Endodermal cell (in vitro differentiated cells): ENCODE data around the gene DISP3. TPM values are rescaled to one million over a fixed set of nuclear protein-coding genes. Genes with fewer than 3 reads are reported as not detected.

Experiments
- DNase-seq: peaks from one replicate; pipeline ENCODE4 v3.0.0-alpha.2; 2017
- H3K27ac ChIP-seq: 2 replicates; pipeline ENCODE4 v1.5.1; 2013; ENCODE audit warnings: mild to moderate bottlenecking, low read depth, low read length, moderate library complexity
- H3K27me3 ChIP-seq: 2 replicates; pipeline ENCODE4 v1.6.1; 2013; ENCODE audit warnings: mild to moderate bottlenecking, low read length, moderate library complexity; ENCODE audit not compliant: insufficient read depth, control insufficient read depth, poor library complexity, severe bottlenecking
- H3K36me3 ChIP-seq: 2 replicates; pipeline ENCODE4 v1.7.0; 2013; ENCODE audit warnings: mild to moderate bottlenecking, low read length, moderate library complexity; ENCODE audit not compliant: control insufficient read depth, insufficient read depth
- H3K4me1 ChIP-seq: one replicate; pipeline ENCODE4 v1.7.0; 2013; ENCODE audit warnings: low read length; ENCODE audit not compliant: control insufficient read depth, insufficient read depth
- H3K4me3 ChIP-seq: 2 replicates; pipeline ENCODE4 v1.5.1; 2013; ENCODE audit warnings: mild to moderate bottlenecking, low read length, moderate library complexity
- H3K9ac ChIP-seq: 2 replicates; pipeline ENCODE4 v1.6.1; 2013; ENCODE audit warnings: mild to moderate bottlenecking, low read length, moderate library complexity; ENCODE audit not compliant: poor library complexity, severe bottlenecking; ENCODE audit errors: extremely low read depth
- H3K9me3 ChIP-seq: 2 replicates; pipeline ENCODE4 v1.6.1; 2013; ENCODE audit warnings: mild to moderate bottlenecking, low read length, moderate library complexity; ENCODE audit not compliant: control insufficient read depth
- H3K27ac Mint-ChIP-seq: 2 replicates; pipeline ENCODE4 v1.8.0; 2020; ENCODE audit warnings: mixed read lengths
- H3K27me3 Mint-ChIP-seq: 2 replicates; pipeline ENCODE4 v1.8.0; 2021; ENCODE audit warnings: mild to moderate bottlenecking, mixed read lengths; ENCODE audit not compliant: insufficient read depth
- H3K36me3 Mint-ChIP-seq: 2 replicates; pipeline ENCODE4 v1.8.0; 2020; ENCODE audit warnings: low read depth, mixed read lengths
- H3K4me1 Mint-ChIP-seq: 2 replicates; pipeline ENCODE4 v1.8.0; 2020; ENCODE audit warnings: mixed read lengths
- H3K4me3 Mint-ChIP-seq: 2 replicates; pipeline ENCODE4 v1.8.0; 2020; ENCODE audit warnings: mild to moderate bottlenecking, moderate library complexity, mixed read lengths
- H3K9me3 Mint-ChIP-seq: 2 replicates; pipeline ENCODE4 v1.8.0; 2020; ENCODE audit warnings: mild to moderate bottlenecking, mixed read lengths
- WGBS, 2 experiments: methylation state at CpG; one replicate each; pipeline versions ENCODE4 v1.1.5 to v1.1.7; 2013; ENCODE audit warnings: missing lambda C conversion rate in 2 of 2, mixed read lengths in 1 of 2; ENCODE audit not compliant: insufficient coverage in 1 of 2, insufficient read length in 1 of 2; 5-methylcytosine and 5-hydroxymethylcytosine counted together
- total RNA-seq, 2 donors: library from RNA; stranded (reverse); fragmentation: NEBNext Ultra II Directional in 1 of 2; extraction: Animal tissue kit (Norgen Biotek cat#: 25700) in 1 of 2; gene quantifications; 2 replicates in 1 of 2; 3 replicates in 1 of 2; pipeline ENCODE4 v1.2.1, GENCODE V29; 2021
- TF ChIP-seq, protein P1 (sequence below): fragments of 200-600 bp; sonication (generic); conservative IDR thresholded peaks from 2 replicates; pipeline ENCODE4 v1.5.0; 2021; ENCODE audit warnings: antibody characterized with exemption, mild to moderate bottlenecking

DISP3 gene
- total RNA-seq, 2 donors from 2014 or later: 9.6 to 11.6 TPM

- peaks cover 7% of the 10 kb centered on the region for H3K27me3 Mint-ChIP-seq
Observed at GRCh38 chr1:11443043-11443442, 35.9 kb upstream of the DISP3 start.

DNA sequence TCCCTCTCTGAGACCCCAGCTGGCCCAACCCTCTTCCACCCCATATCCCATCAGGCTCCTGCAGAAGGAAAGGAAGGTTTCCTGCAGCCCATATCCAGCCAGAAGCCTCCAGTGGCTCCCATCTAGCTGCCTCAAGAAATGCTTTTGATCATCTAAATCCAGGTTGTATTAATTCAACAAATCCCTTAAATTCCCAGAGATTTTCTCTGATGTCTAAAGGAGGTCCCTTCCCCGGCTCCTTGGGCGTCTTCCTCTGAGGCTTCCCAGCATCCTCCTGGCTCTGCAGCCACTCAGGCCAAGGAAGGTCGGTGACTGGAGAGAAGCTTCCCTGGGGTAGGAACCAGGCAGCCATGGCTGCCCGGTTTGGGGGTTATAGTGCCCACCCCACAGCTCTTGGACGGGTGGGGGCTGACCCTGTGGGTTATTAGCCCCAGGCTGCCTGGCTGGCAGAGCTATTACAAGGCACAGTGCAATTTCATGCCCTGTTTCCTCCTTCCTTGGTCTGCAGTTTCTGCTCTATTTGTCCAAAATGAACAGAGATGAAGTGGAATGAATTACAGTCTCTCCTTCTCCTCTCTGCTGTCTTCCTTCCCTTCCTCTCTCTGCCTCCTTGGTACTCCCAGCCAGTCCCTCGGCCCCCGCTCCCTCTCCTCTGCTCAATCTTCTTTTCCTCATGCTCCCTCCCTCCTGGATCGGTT, 34.8 kb upstream of the DISP3 start:
- H3K4me1 ChIP-seq: no peaks in the 10 kb centered on the region
- TF ChIP-seq, protein P1, sequence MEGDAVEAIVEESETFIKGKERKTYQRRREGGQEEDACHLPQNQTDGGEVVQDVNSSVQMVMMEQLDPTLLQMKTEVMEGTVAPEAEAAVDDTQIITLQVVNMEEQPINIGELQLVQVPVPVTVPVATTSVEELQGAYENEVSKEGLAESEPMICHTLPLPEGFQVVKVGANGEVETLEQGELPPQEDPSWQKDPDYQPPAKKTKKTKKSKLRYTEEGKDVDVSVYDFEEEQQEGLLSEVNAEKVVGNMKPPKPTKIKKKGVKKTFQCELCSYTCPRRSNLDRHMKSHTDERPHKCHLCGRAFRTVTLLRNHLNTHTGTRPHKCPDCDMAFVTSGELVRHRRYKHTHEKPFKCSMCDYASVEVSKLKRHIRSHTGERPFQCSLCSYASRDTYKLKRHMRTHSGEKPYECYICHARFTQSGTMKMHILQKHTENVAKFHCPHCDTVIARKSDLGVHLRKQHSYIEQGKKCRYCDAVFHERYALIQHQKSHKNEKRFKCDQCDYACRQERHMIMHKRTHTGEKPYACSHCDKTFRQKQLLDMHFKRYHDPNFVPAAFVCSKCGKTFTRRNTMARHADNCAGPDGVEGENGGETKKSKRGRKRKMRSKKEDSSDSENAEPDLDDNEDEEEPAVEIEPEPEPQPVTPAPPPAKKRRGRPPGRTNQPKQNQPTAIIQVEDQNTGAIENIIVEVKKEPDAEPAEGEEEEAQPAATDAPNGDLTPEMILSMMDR: no peak
- Mint-ChIP-seq H3K36me3 (no peaks in the 10 kb centered on the region), H3K27me3 (peaks cover 5% of the 10 kb centered on the region), H3K4me3 (no peak overlapping the region), H3K9me3 (no peaks in the 10 kb centered on the region), H3K27ac (no peak overlapping the region), H3K4me1 (peaks cover 4% of the 10 kb centered on the region)
- no peak overlapping the region for H3K9ac ChIP-seq
- DNase-seq: no peak
- no peak overlapping the region for H3K4me3 ChIP-seq
- H3K27ac ChIP-seq: no peak overlapping the region
- 77 to 80% methylated on average over 8 of the region's 8 CpGs for WGBS, 2 experiments
- H3K36me3 ChIP-seq: no peaks in the 10 kb centered on the region
- no peaks in the 10 kb centered on the region for H3K9me3 ChIP-seq
- H3K27me3 ChIP-seq: no peaks in the 10 kb centered on the region

More at GRCh38 chr1:11443043-11443442, 35.9 kb upstream of the DISP3 start:
- Mint-ChIP-seq H3K4me3 (no peak overlapping the region), H3K4me1 (peaks cover 4% of the 10 kb centered on the region), H3K36me3 (no peaks in the 10 kb centered on the region), H3K9me3 (no peaks in the 10 kb centered on the region), H3K27ac (no peak overlapping the region)
- WGBS, 2 experiments: 91% methylated on average over 1 of the region's 1 CpG; no CpG with 5 or more reads in 1 of the 2 experiments
- Histone ChIP-seq H3K27ac (no peak overlapping the region), H3K4me1 (no peaks in the 10 kb centered on the region), H3K9me3 (no peaks in the 10 kb centered on the region), H3K4me3 (no peak overlapping the region), H3K36me3 (no peaks in the 10 kb centered on the region), H3K9ac (no peak overlapping the region), H3K27me3 (no peaks in the 10 kb centered on the region)
- TF ChIP-seq, protein P1: no peak
- no peak for DNase-seq

DNA sequence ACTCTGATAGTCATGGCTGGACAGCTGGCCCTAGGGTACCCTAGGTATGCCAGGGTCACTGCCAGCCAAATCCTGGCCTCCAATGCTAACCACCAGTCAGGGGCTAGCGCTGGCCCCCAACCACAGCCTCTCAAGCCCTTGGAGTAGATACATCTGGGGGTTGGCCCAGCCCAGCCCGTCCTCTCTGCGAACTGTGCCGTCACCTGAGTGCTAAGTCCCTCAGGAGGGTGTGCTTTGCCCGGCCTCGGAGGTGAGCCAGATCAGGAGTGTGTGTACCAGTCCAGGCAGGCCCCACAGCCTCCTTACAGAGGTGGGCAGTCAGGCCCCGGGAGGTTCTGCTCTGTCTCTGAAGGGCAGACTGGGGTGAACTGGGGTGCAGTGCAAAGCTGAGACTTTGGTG, 34.0 kb upstream of the DISP3 start:
- TF ChIP-seq, protein P1: no peak
- H3K9ac ChIP-seq: no peak overlapping the region
- H3K9me3 Mint-ChIP-seq: no peaks in the 10 kb centered on the region
- DNase-seq: no peak
- no peaks in the 10 kb centered on the region for H3K36me3 Mint-ChIP-seq
- WGBS, 2 experiments: 89 to 96% methylated on average over 4 to 7 of the region's 7 CpGs
- no peaks in the 10 kb centered on the region for H3K36me3 ChIP-seq
- no peak overlapping the region for H3K4me3 ChIP-seq
- H3K27me3 ChIP-seq: no peaks in the 10 kb centered on the region
- H3K27ac Mint-ChIP-seq: no peak overlapping the region
- H3K4me1 Mint-ChIP-seq: peaks cover 4% of the 10 kb centered on the region
- no peaks in the 10 kb centered on the region for H3K9me3 ChIP-seq
- H3K4me3 Mint-ChIP-seq: no peak overlapping the region
- peaks cover 5% of the 10 kb centered on the region for H3K27me3 Mint-ChIP-seq
- no peak overlapping the region for H3K27ac ChIP-seq
- no peaks in the 10 kb centered on the region for H3K4me1 ChIP-seq
